Ovary (tissue), 10 donors: ENCODE measurements around the gene MAP3K12. TPM values are rescaled to one million over a fixed set of nuclear protein-coding genes. Genes with fewer than 3 reads are reported as not detected.
"Not testable (repeated sequence)": the region's sequence is repeated elsewhere in the genome, so short reads cannot be mapped to it uniquely, and the experiment has no call there.

Experiments used
- DNase-seq, 5 donors: peaks; one replicate each; pipeline ENCODE4 v3.0.0-alpha.2; 2019 to 2020
- H3K27ac ChIP-seq, 2 donors: fragments of 200-600 bp; one replicate each; pipeline versions ENCODE4 v1.5.1 to v1.8.0; 2019 to 2022
- H3K27me3 ChIP-seq: fragments of 200-600 bp; one replicate; pipeline ENCODE4 v1.8.0; 2022
- H3K36me3 ChIP-seq: fragments of 200-600 bp; sonication (generic); one replicate; pipeline ENCODE4 v1.5.1; 2019
- H3K4me1 ChIP-seq: one replicate; pipeline ENCODE4 v1.8.1; 2013; ENCODE audit warnings: mild to moderate bottlenecking, moderate library complexity; ENCODE audit not compliant: insufficient read depth
- H3K4me3 ChIP-seq: fragments of 200-600 bp; sonication (generic); one replicate; pipeline ENCODE4 v1.5.1; 2017
- H3K9me3 ChIP-seq, 2 donors: fragments of 200-600 bp in 1 of 2; sonication (generic) in 1 of 2; one replicate each; pipeline versions ENCODE4 v1.5.1 to v1.8.1; 2013 to 2019; ENCODE audit warnings: mild to moderate bottlenecking in 1 of 2, moderate library complexity in 1 of 2
- CTCF ChIP-seq, 3 donors: fragments of 450-650 bp in 2 of 3; fragments of 200-600 bp in 1 of 3; IDR thresholded peaks; one replicate each; pipeline versions ENCODE4 v1.5.1 to v1.8.0; 2016 to 2022; ENCODE audit warnings: antibody characterized with exemption in 3 of 3, mild to moderate bottlenecking in 1 of 3
- EP300 ChIP-seq: sonication (generic); formaldehyde crosslinking; IDR thresholded peaks from one replicate; pipeline ENCODE4 v1.6.1; 2017; ENCODE audit warnings: antibody characterized with exemption
- POLR2A ChIP-seq: fragments of 450-650 bp; IDR thresholded peaks from one replicate; pipeline ENCODE4 v1.6.1; 2017; ENCODE audit warnings: antibody characterized with exemption, mild to moderate bottlenecking, moderate library complexity
- WGBS, 3 donors: extraction: QIAGEN DNeasy Blood & Tissue Kit in 1 of 3; methylation state at CpG; one replicate each; pipeline versions ENCODE4 v1.1.5 to v1.1.7; 2013 to 2017; 5-methylcytosine and 5-hydroxymethylcytosine counted together
- intact Hi-C, 4 donors: fragments of 100-400 bp; cut with DNase I; formaldehyde crosslinking; loops; one replicate each; pipeline versions ENCODE4 v1.11.0 to v1.15.1; 2022 to 2023
- long read RNA-seq, 3 donors: library from polyadenylated mRNA in 2 of 3; unstranded in 2 of 3; transcript quantifications; one replicate each; pipeline ENCODE4 v2.0.0 and lab custom pipeline, GENCODE V29; 2021 to 2026
- polyA plus RNA-seq, 2 donors: library from polyadenylated mRNA; stranded (reverse); fragments of 200-250 nt in 1 of 2; fragments of 350-450 nt in 1 of 2; fragmentation: Illumina TruSeq in 1 of 2; extraction: RNeasy Lipid Tissue Mini Kit (QIAGEN cat#74804) in 1 of 2; gene quantifications; one replicate each; pipeline ENCODE4 v1.2.3, GENCODE V29; 2013 to 2014
- total RNA-seq, 7 donors: library from RNA; depleted of rRNA in 2 of 7; stranded (reverse); fragments of >200 nt in 2 of 7; fragmentation: NEBNext Ultra II Directional in 3 of 7; extraction: Animal tissue kit (Norgen Biotek cat#: 25700) in 3 of 7; gene quantifications; one replicate each; pipeline versions ENCODE4 v1.1.0 to v1.2.4, GENCODE V29; 2016 to 2023
- donor health status: DM: no; HTN: no; CAD: no; lungs with moderate emphysema.
- donor health status: DM: no; HTN: no; CAD: no.
- donor health status: Bipolar disorder and iron deficiency.
- donor health status: DM: yes; HTN: yes; CAD: no.
- donor health status: DM: no; HTN: no; CAD: no.
- donor health status: DM: yes; HTN: yes; CAD: no.

The MAP3K12 gene
- total RNA-seq (10 to 100 TPM; 19.5 to 53.2 (median 30.8) TPM), polyA plus RNA-seq (10 to 100 TPM; 19.5 to 33.4 TPM)
- long read RNA-seq, donor 1, partial matches to known transcripts, result 1 of 9 reads
- long read RNA-seq, donor 1, other reads (novel, unspliced or antisense), result 8 of 9 reads
- long read RNA-seq, donor 2, partial matches to known transcripts, result 388 of 525 reads
- long read RNA-seq, donor 2, other reads (novel, unspliced or antisense), result 137 of 525 reads
- long read RNA-seq, donor 3, full-length matches to known transcripts, result 23 of 97 reads
- long read RNA-seq, donor 3, partial matches to known transcripts, result 28 of 97 reads
- long read RNA-seq, donor 3, other reads (novel, unspliced or antisense), result 46 of 97 reads

GRCh38 chr12:53499266-53500141, at the start of gene MAP3K12:
Gene MAP3K12, minus strand, starts transcription at chr12:53499458. Its CDS starts 12,067 bp downstream, at chr12:53487391.
- intact Hi-C loops, result loop anchor here (2.0 to 10.0 kb wide), 5 partner anchors 47 to 282 kb away; partner anchors contain the start of genes AAAS (in 4 of the 4), PCBP2 (in 2 of the 4) and PRR13 (in 1 of the 4)

GRCh38 chr12:53548354-53548753, 49.1 kb upstream of the MAP3K12 start:
- H3K9me3 ChIP-seq, H3K27ac ChIP-seq, H3K36me3 ChIP-seq, H3K4me3 ChIP-seq, DNase-seq, H3K4me1 ChIP-seq, H3K27me3 ChIP-seq: not testable (repeated sequence)
- intact Hi-C loops, result loop anchor here in 3 of 4 donors (10.0 kb wide), 1 partner anchor 196 kb away; no protein-coding TSS in a partner anchor
- WGBS, 3 donors, result 95% methylated on average over 6 of the region's 6 CpGs

More at GRCh38 chr12:53499266-53500141, at the start of gene MAP3K12:
- Histone ChIP-seq H3K4me3 (peak within 1 kb of the TSS; percentile 42), H3K4me1 (peaks cover 25% of the 10 kb centered on the region), H3K9me3 (no peaks in the 10 kb centered on the region), H3K27ac (peak within 1 kb of the TSS; percentile 85 to 99), H3K27me3 (no peaks in the 10 kb centered on the region), H3K36me3 (no peaks in the 10 kb centered on the region)
- no peak for TF ChIP-seq POLR2A
- DNase-seq, result peak; percentile 79 to 84 (median 81)
- 0 to 1% (median 1%) methylated on average over 41 to 51 of the region's 51 CpGs for WGBS, 3 donors

GRCh38 chr12:53543539-53543938, 44.3 kb upstream of the MAP3K12 start:
- no peak overlapping the region for H3K4me3 ChIP-seq
- H3K27ac ChIP-seq, result peak overlapping the region in 1 of 2 donors; percentile 59
- 17 to 20% (median 19%) methylated on average over 5 of the region's 5 CpGs for WGBS, 3 donors
- TF ChIP-seq POLR2A, result no peak
- peak; percentile 50 to 93 (median 81) for TF ChIP-seq CTCF (IDR thresholded peaks at IDR 0.05)
- no peaks in the 10 kb centered on the region for H3K36me3 ChIP-seq
- H3K9me3 ChIP-seq, result no peaks in the 10 kb centered on the region
- peaks cover 5% of the 10 kb centered on the region for H3K4me1 ChIP-seq
- DNase-seq, result peak; percentile 53 to 66 (median 61)
- intact Hi-C loops, result loop anchor here (1.0 to 10.0 kb wide), 4 partner anchors 133 to 201 kb away; partner anchors contain the start of gene ATP5MC2 (in 2 of the 4)
- H3K27me3 ChIP-seq, result no peaks in the 10 kb centered on the region

- Histone ChIP-seq H3K9me3 (no peaks in the 10 kb centered on the region), H3K4me3 (no peak overlapping the region), H3K27me3 (no peaks in the 10 kb centered on the region), H3K36me3 (no peaks in the 10 kb centered on the region), H3K27ac (peak overlapping the region in 1 of 2 donors; percentile 72), H3K4me1 (peaks cover 6% of the 10 kb centered on the region)
- no peak for DNase-seq
- intact Hi-C loops, result loop anchor here in 1 of 4 donors (2.0 kb wide), 1 partner anchor 135 kb away; no protein-coding TSS in a partner anchor
- TF ChIP-seq EP300, result no peak
- no peak for TF ChIP-seq POLR2A
- no peak for TF ChIP-seq CTCF (IDR thresholded peaks at IDR 0.05)
- 97 to 99% (median 98%) methylated on average over 3 of the region's 3 CpGs for WGBS, 3 donors
Observed at GRCh38 chr12:53539526-53539925, 40.3 kb upstream of the MAP3K12 start.

GRCh38 chr12:53538209-53538689, 39.0 kb upstream of the MAP3K12 start:
- intact Hi-C loops, result loop anchor here in 1 of 4 donors (2.0 kb wide), 1 partner anchor 137 kb away; no protein-coding TSS in a partner anchor
- no peaks in the 10 kb centered on the region for H3K27me3 ChIP-seq
- H3K9me3 ChIP-seq, result no peaks in the 10 kb centered on the region
- no peak overlapping the region for H3K4me3 ChIP-seq
- H3K36me3 ChIP-seq, result no peaks in the 10 kb centered on the region
- DNase-seq, result peak in 2 of 5 donors; percentile 51 to 63
- TF ChIP-seq POLR2A (no peak), CTCF (IDR thresholded peaks at IDR 0.05) (no peak), EP300 (no peak)
- H3K4me1 ChIP-seq, result peaks cover 6% of the 10 kb centered on the region
- H3K27ac ChIP-seq, result peak overlapping the region in 1 of 2 donors; percentile 72
- WGBS, 3 donors, result 0 to 15% (median 9%) methylated on average over 1 of the region's 1 CpG
